ENCODE data around the gene SAMD4B.

- no peak for TF ChIP-seq CTCF (IDR thresholded peaks at IDR 0.05; ENCODE audit: low read depth, low read length)
- TF ChIP-seq POLR2A (IDR thresholded peaks at IDR 0.05; ENCODE audit: extremely low read depth, insufficient read length), result no peak
- TF ChIP-seq MYC (IDR thresholded peaks at IDR 0.05; ENCODE audit: low read depth, low read length), result no peak
Observed at GRCh38 chr19:39416152-39417120, 74.2 kb downstream of the SAMD4B start.

Measured in NB4 (cell line).